GM21367 (cell line): ENCODE results near the gene EML4.
"Not testable (repeated sequence)": the region's sequence is repeated elsewhere in the genome, so short reads cannot be mapped to it uniquely, and the experiment has no call there.

Experiments used
- ATAC-seq: cut with Tn5 transposase; IDR thresholded peaks from one replicate; pipeline ENCODE4 v1.9.1; 2021; ENCODE audit not compliant: unreplicated experiment

The EML4 gene

DNA sequence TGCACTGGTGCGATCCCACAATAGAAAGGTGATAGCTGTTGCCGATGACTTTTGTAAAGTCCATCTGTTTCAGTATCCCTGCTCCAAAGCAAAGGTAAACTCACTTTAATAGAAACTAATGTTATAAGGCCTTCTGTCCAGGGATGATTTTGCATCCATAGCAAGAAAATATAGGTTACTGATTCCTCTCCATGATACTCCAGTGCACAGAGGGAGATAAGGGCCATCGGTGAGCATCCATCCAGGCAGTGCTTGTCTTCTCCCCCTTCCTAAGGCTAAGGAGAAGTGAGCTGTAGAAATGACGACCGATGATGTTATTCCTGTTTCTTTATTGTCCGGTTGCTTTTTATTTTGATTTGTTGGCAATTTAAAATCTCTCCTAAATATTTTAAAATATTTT is 159.8 kb downstream of the EML4 start:
- no peak for ATAC-seq

DNA sequence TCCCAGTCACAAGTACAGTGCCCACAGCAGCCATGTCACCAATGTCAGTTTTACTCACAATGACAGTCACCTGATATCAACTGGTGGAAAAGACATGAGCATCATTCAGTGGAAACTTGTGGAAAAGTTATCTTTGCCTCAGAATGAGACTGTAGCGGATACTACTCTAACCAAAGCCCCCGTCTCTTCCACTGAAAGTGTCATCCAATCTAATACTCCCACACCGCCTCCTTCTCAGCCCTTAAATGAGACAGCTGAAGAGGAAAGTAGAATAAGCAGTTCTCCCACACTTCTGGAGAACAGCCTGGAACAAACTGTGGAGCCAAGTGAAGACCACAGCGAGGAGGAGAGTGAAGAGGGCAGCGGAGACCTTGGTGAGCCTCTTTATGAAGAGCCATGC is 160.6 kb downstream of the EML4 start:
- ATAC-seq = no peak

DNA sequence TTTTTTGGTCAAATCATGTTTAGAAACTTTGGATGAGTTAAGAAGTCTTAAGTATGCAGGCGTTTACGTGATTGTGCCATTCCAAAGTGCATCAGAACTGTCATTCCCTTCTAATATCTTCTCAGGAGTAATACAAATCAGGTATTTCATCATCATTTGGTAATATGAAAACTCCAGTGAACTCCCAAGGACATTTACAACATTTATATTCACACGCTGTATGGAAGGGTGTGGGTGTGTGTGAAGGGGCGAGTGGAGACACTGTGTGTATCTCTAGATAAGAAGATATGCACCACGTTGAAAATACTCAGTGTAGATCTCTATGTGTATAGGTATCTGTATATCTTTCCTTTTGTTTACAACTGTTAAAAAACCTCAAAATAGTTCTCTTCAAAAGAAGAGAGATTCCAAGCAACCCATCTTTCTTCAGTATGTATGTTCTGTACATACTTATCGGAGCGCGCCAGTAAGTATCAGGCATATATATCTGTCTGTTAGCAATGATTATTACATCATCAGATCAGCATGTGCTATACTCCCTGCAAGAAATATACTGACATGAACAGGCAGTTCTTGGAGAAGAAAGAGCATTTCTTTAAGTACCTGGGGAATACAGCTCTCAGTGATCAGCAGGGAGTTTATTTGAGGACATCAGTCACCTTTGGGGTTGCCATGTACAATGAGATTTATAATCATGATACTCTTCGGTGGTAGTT is 162.6 kb downstream of the EML4 start:
- ATAC-seq = no peak

DNA sequence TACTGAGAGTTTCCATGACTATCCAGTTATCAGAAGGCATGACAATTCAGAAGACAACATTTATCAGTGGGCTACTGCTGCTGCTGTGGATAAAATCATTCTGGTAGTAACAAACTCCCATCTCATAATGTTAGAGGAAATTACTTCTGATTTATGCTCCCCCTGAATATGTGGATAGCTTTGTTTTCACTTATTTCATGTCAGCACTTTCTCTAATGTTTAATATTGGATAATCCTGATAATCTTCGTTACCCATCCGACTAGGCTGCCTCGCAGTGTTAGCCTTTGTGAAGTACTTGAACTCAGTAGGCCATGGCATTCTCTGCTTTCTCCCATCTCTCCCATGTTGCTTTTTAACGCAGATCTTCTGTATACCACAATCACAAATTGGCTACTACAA is 163.4 kb downstream of the EML4 start:
- no peak for ATAC-seq

DNA sequence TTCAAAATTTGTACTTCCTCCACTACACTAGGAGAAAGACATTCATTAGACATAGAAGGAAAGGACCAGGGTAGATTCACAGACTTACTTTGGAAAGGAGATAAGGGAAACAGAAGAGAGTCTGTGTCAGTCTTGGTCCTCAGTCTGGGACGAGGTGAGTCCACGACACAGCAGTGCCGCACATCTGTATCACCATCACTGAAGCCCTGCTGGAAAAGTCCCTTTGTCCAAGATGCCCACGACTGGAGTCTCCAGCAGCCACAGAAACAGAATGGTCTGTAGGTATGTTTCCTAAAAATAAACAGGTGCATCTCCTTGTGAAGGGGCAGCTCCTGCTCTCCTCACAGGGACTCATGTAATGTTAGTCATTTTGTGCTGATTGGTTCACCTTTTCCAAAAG is 164.4 kb downstream of the EML4 start:
- no peak for ATAC-seq

DNA sequence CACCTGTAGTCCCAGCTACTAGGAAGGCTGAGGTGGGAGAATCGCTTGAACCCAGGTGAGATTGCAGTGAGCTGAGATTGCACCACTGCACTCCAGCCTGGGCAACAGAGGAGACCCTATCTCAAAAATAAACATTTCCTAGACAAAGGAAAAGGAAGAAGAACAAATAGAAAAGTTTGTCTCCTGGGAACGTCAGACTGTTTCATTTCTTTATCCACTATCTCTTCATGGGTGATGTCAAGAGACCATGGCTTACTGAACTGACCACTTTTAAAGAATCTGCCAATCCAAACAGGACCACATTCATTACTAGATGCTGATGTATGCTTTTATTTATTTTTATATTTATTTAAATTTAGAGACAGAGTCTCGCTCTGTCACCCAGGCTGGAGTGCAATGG is 165.1 kb downstream of the EML4 start:
- no peak for ATAC-seq

DNA sequence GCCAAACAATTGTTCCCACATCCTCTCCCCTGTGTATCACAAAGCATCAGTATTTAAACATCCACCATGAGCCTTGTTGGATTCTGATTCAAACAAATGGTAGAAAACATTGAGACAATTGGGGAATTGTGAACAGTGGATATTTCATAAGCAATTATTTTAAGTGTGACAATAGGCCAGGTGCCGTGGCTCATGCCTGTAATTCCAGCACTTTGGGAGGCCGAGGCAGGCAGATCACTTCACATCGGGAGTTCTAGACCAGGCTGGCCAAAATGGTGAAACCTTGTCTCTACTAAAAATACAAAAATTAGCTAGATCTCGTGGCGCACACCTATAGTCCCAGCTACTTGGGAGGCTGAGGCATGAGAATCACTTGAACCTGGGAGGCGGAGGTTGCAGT is 165.7 kb downstream of the EML4 start:
- ATAC-seq = not testable (repeated sequence)

DNA sequence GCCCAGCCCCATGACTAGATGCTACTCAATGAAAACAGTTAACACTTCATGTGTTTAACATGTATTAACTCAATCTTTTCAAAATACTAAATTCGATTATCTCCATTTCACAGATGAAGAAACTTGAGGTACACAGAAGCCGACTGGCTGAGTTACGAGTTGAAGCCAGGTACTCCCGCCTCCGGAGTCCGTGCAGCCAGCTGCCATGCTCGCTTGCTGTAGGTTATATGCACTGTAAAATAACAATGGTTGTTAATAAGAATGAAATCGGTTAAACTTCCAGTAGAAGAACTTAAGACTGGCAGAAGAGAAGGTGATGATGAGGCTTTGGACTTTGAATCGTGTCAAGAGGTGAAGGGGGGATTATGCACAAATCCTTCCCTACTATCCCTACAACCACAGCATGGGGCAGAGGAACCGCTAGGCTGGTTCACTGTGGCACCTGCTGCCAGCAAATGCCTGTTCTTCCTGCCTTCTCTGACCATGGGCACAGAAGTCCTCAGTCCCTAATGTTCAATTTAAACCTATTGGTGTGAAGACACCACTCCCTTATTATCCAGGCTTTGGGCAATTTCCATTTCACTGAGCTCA is 166.5 kb downstream of the EML4 start:
- no peak for ATAC-seq

DNA sequence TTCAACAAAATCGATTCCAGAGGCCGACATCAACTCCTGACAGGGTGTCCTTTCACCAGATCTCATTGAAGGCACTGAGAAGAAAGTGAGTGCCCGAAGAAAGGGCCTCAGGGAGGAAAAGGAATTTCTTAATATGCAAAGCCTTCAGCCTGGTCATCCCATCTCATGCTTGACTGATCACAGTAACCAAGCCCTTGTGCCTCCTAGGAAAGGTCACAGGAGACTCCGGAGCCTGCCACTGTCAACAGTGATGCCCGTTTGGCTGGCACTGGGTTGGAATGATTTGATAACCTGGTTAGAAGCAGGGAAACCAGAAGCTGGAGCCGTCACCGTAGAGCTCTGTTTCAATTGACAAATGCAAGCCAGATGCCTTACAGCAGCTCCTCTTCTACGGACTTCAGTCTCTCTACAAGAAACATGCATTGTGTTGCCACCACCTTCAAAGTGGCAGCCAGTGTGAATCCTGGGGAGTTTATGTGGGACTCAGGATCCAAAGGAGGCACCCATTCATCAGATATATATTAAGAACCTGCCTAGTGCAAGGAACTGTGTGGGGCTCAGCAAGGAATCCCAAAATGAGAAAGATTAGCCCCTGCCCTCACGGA is 167.3 kb downstream of the EML4 start:
- no peak for ATAC-seq

DNA sequence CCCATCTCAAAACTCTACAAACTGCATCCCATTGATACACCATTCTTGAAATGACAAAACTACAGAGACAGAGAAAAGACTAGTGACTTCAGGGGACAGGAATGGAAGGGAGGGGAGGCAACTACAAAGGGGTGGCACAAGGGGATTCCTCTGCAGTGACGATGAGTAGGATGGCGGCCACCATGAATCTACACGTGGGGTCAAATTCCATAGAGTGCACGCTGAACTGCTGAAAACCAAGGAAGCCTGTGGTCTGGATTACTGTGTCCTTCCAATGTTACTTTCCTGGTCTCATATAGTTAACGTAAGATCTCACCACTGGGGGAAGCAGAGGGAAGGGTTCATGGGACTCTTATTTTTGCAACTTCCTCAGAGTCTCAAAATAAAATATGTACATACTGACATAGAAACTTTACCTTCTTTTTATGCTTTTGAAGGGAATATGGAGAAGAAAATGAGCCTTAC is 168.2 kb downstream of the EML4 start:
- no peak for ATAC-seq

DNA sequence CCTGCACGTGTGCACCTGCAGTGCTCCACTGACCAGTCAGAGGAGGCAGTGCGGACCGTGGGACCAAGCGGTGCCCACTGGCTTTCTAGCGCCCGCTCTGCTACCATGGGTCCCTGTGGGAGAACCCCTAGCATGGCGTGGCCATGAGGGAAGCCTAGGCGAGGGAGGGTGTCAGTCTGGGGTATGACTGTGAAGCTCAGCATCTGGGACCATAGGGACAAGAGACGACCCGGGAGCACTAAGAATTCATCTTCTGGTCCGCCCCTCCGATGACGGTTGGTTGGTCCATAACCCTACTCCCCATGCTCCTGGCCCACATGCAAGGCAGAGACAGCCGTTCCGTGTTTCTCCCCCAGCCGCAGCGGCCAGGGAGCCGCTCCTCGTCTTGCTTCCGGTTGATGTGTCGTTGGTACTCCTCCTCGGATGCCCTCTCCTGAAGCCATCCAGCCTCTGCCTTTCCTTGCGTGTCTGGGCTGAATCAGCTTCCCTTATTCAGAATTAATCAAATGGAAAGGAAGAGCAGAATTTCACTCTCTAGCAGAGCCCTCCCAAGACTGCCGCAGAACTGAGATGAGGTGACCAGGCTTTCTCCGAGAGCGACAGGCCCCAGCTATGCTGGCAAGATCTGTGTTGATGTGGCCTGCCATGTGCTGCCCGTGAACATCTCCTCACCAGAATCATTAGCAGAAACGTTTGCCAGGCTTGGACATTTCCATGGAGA is 168.9 kb downstream of the EML4 start:
- no peak for ATAC-seq

DNA sequence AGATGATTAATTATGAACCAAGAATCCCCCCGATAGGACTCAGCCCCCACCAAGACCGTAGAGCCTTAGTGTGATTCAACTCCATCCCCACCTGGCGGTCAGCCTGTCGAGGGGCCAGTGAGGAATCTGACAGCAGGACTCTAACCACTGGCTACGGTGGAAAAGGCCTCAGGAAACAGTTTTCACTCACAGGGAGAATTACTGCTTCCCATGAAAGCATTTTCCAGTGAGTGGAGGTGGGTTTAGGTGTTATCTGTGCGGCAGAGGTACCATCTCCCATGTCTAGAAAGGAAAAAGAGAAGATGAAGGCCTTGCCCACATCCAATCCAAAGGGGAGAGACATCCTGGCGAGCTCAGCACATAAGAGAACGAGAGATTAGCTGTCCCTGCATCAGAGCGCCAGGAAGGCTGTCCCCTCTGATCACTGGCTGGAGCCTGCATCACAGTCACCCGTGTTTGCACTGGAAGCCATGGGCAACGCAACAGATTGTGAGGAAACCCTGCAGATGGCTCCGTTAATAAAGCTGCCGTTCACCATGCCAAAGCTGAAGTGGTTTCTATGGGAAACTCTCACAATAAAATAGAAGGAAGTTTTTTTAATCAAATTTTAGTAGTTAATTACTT is 169.5 kb downstream of the EML4 start:
- ATAC-seq = no peak

DNA sequence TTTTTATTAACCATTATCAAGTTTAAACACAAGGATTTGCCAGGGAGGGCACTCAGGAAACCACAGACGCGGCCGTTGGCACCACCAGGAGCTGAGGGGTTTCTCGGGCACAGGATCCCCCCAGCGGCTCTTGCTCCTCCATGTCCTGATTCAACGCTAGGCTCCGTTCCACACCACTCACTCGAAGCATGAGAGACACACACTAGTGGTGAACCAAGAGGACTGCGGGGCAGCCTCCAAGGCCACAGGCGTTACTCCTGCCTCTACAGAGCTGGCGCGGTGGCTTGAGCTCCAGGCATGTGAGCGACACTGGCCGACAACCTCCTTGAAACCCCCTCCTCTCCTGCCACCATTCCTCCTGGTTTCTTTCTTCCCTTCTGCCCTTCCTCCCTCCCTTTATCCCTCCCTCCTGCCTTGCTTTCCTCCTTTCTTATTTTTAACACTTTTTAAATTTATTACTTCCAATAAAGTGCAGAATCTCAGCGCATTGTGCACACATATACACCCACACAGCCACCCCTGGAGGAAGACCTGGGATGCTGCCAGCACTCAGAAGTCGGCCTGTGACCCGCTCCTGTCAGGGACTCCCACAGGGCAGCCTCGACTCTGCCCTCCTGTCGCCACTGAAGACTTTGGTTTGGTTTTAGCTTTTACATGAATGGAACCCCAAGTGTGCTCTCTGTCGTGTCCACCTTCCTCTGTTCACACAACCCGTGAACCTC is 170.2 kb downstream of the EML4 start:
- ATAC-seq = no peak

DNA sequence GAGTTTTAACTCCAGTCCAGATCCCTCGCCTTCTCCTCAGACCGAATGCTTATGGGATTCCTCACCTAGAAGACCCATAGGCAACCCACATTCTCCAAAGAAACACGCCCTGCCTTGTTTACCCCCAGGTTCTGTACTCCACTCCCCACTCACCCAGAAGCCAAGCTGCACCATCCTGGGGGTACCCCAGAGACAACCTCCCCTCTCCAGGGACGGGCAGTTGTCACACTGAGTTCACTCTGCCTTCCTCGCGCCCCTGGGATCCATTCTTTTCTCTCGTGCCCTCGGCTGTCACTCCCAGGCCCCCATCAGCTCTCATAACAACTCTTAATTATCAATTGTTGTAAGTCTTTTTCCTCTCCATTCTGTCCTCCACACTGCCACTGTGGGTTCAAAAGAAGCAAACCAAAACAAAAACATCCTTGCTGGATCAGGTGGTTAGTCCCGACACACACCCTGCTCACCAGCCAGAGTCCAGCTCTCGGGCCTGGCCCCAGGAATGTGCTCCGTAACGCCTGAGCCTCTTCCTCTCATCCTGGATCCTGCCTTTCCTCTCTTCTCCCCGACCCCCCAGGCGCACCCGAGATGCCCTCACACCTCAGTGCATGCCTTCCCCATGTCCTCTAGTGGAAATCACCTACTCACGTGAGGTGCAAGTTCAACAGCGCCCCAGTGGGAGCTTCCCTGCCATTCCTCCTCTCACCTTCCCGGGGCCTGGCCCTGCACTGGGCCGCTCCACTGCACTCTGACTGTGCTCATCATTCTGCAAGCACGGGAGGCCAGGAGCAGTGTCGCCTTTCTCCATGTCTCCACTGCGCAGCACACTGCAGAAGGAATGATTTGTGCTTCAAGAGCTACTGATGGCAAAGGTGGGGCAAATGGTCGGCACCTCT is 171.1 kb downstream of the EML4 start:
- ATAC-seq = no peak

DNA sequence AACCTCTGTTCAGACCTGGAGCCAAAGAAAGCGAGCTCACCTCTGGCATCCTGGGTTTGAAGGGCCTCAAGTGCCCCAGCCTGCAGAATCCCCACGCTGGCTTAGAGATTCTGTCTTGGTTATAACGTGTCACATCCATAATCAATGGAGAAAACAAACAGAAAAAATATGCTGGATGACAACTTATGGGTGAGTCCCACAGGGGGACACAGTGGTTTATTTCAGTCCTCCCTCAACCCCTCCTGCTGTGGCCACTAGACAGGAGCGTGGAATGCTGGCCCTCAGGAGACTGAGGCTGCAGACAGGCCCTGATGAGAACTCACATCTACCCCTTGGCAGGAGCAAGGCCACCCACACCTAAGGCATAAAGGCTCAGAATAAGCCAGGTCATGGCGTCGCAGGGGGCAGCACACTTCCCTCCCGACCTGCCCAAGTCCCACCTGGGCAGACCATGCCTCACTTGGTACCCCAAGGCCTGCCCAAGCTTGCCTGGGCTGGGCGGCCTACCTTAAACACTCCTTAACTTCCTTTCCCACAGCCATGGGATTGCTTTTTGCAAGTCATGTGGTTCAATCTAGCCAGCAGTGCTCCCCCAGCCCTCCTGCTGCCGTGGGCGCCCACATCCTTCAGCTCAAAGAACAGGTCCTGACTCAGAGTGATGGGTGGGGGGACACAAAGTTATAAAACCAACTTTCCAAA is 171.9 kb downstream of the EML4 start:
- ATAC-seq = no peak

DNA sequence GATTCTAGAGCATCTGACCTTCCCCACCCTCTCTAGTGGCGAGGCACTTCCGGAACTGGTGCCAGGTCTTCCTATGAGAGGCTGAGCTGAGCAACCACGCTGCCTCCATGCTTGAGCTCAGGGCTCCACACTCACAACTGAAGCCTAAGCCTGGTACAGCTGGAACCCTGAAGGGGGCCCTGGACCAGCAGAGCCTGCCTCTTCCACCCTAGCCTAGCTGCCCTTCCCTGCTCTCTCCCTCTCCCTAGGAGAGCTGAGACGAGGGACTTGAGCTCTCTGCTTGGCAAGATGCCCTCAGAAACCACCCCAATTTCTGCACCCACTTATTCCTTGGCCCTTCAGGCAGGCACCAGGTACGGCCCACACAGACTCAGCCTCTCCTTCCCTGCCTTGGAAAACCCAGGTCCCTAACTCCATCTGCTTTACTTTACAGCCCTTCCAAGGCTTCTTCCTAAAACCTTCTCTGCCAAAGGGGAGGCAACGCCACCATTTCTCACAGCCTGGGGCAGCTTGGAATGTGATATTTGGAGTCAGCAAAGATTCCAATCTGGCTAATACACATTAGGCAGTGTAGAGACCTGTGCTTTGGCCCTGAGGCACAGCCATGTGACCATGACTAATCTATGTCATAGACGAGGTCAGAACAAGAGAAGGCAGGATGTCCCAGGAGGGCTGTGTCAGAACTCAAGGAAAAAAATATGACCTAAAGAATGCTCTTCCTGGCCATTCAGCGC is 173.1 kb downstream of the EML4 start:
- ATAC-seq = no peak

DNA sequence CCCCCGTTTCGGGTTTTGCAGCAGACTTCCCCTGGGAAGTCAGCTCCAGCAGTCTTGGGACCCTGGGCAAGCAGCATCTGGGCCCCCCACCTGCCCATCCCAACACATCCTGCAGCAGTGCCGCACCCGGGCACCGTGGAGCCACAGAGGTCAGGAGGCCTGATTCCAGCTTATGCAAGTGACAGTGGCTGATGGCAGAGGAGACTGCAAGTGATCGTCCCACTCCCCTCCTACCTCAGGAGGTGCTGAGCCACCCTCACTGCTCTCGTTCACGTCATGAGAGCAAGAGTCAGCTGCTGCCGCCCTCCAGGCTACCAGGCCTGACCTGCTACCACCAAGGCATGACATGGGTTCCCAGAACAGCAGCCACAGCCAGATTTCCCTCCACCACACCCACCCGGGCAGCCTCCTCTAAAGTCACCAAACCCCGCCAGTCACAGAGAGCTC is 173.7 kb downstream of the EML4 start:
- no peak for ATAC-seq

DNA sequence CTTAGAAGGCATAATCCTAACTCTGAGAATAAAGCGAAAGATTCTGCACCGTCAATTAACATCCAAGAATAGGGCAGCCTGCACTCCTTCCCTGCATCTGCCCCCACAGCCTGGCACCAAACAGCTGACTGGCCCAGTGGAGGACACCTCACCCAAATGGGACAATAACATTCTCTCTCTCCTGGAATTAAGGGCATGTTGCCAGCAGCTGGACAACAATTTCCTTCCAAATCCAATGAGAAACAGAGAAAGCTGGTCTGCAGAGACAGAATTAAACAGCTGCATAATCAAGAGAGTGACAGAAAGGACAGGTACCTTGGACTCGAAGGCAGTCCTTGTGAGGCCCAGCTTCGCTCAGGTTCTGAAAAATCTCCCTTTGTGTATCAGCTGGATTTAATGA is 176.8 kb downstream of the EML4 start:
- ATAC-seq = no peak
